HepG2 (cell line): Measurements from ENCODE around the gene WDR18. TPM values are rescaled to one million over a fixed set of nuclear protein-coding genes. Genes with fewer than 3 reads are reported as not detected.

ENCODE experiments used
- CHD4 ChIP-seq: fragments of 200-600 bp; sonication (generic); IDR thresholded peaks from 2 replicates; pipeline ENCODE4 v1.7.0; 2017; ENCODE audit warnings: mild to moderate bottlenecking, low read length, borderline replicate concordance
- EHMT2 ChIP-seq: fragments of 200-600 bp; sonication (generic); IDR thresholded peaks from 2 replicates; pipeline ENCODE4 v1.7.0; 2017; ENCODE audit warnings: antibody characterized with exemption, low read depth, low read length, borderline replicate concordance
- FOXP1 ChIP-seq, 2 experiments: fragments of 450-650 bp in 1 of 2; IDR thresholded peaks; 2 replicates each; pipeline ENCODE4 v1.6.1; 2017 to 2018; ENCODE audit warnings: antibody characterized with exemption in 1 of 2
- HOXA9 ChIP-seq: sonication (generic); formaldehyde crosslinking; IDR thresholded peaks from 2 replicates; pipeline ENCODE4 v1.8.1; 2022; ENCODE audit warnings: missing genetic modification reagents, mild to moderate bottlenecking, moderate library complexity, borderline replicate concordance
- KLF15 ChIP-seq: sonication (generic); formaldehyde crosslinking; IDR thresholded peaks from 2 replicates; pipeline ENCODE4 v1.8.1; 2023; ENCODE audit warnings: borderline replicate concordance, mild to moderate bottlenecking, inconsistent platforms, missing genetic modification reagents, mixed read lengths
- MTF1 ChIP-seq: sonication (generic); formaldehyde crosslinking; IDR thresholded peaks from 2 replicates; pipeline ENCODE4 v1.5.0; 2020; ENCODE audit warnings: missing genetic modification reagents
- NCOA5 ChIP-seq: sonication (generic); formaldehyde crosslinking; IDR thresholded peaks from 2 replicates; pipeline ENCODE4 v1.4.0; 2020; ENCODE audit warnings: missing genetic modification reagents
- NFE2L1 ChIP-seq: sonication (generic); formaldehyde crosslinking; IDR thresholded peaks from 2 replicates; pipeline ENCODE4 v1.4.0; 2020; ENCODE audit warnings: missing genetic modification reagents, mild to moderate bottlenecking, borderline replicate concordance
- PHF8 ChIP-seq: sonication (generic); formaldehyde crosslinking; IDR thresholded peaks from 2 replicates; pipeline ENCODE4 v1.5.0; 2020; ENCODE audit warnings: missing genetic modification reagents
- TAF1 ChIP-seq: sonication (generic); formaldehyde crosslinking; IDR thresholded peaks from 2 replicates; pipeline ENCODE4 v1.4.0; 2020; ENCODE audit warnings: missing genetic modification reagents
- TBL1XR1 ChIP-seq: fragments of 150-350 bp; IDR thresholded peaks from 2 replicates; pipeline ENCODE4 v1.6.1; 2014; ENCODE audit warnings: borderline replicate concordance, low read length; ENCODE audit not compliant: partially characterized antibody
- ZNF24 ChIP-seq: fragments of 450-650 bp; IDR thresholded peaks from 2 replicates; pipeline ENCODE4 v1.6.1; 2017; ENCODE audit warnings: antibody characterized with exemption, mild to moderate bottlenecking
- ZNF274 ChIP-seq: sonication (generic); formaldehyde crosslinking; IDR thresholded peaks from 2 replicates; pipeline ENCODE4 v1.5.1; 2020; ENCODE audit warnings: mild to moderate bottlenecking, missing genetic modification reagents
- ZNF484 ChIP-seq: sonication (generic); formaldehyde crosslinking; IDR thresholded peaks from 2 replicates; pipeline ENCODE4 v1.5.1; 2020; ENCODE audit warnings: mild to moderate bottlenecking, low read depth, missing genetic modification reagents, borderline replicate concordance
- ZNF496 ChIP-seq: sonication (generic); formaldehyde crosslinking; IDR thresholded peaks from 2 replicates; pipeline ENCODE4 v1.8.1; 2023; ENCODE audit warnings: mild to moderate bottlenecking, moderate library complexity, missing genetic modification reagents; ENCODE audit not compliant: insufficient replicate concordance
- ZNF567 ChIP-seq: sonication (generic); formaldehyde crosslinking; IDR thresholded peaks from 2 replicates; pipeline ENCODE4 v1.8.1; 2023; ENCODE audit warnings: mild to moderate bottlenecking, missing genetic modification reagents, borderline replicate concordance
- polyA plus RNA-seq, 8 experiments: library from polyadenylated mRNA; depleted of rRNA in 3 of 8; stranded (reverse) in 7 of 8; unstranded in 1 of 8; fragments of >200 nt; fragmentation: Illumina TruSeq in 4 of 8; extraction: Trizol in 4 of 8; gene quantifications; 2 replicates each; pipeline versions ENCODE4 v1.2.1 to v1.2.3, GENCODE V29; 2011 to 2016; ENCODE audit warnings: low read depth in 4 of 8, missing spikeins in 1 of 8, mixed read lengths in 1 of 8; ENCODE audit not compliant: insufficient read depth in 1 of 8
- total RNA-seq, 5 experiments: library from RNA; depleted of rRNA; stranded (reverse); fragments of >200 nt; fragmentation: Illumina TruSeq; extraction: Trizol; gene quantifications; 2 replicates each; pipeline ENCODE4 v1.2.3, GENCODE V29; 2016; ENCODE audit warnings: low read depth in 1 of 5
- TF ChIP-seq, protein P1 (sequence below): sonication (generic); formaldehyde crosslinking; IDR thresholded peaks from 2 replicates; pipeline ENCODE4 v1.8.0; 2023; ENCODE audit warnings: mild to moderate bottlenecking, missing genetic modification reagents
- TF ChIP-seq, protein P2 (sequence below): sonication (generic); formaldehyde crosslinking; IDR thresholded peaks from 2 replicates; pipeline ENCODE4 v1.4.0; 2020; ENCODE audit warnings: missing genetic modification reagents, borderline replicate concordance
- TF ChIP-seq, protein P3 (sequence below): sonication (generic); formaldehyde crosslinking; IDR thresholded peaks from 2 replicates; pipeline ENCODE4 v1.4.0; 2020; ENCODE audit warnings: missing genetic modification reagents
- TF ChIP-seq, protein P4 (sequence below): sonication (generic); formaldehyde crosslinking; IDR thresholded peaks from 2 replicates; pipeline ENCODE4 v1.8.1; 2023; ENCODE audit warnings: mild to moderate bottlenecking, moderate library complexity, missing genetic modification reagents

WDR18 gene
- total and polyA plus RNA-seq, 2 of the 13 experiments (the other 11 are each of a cell fraction or from before 2014, with no cell fraction given) = 36.4 to 47.6 TPM

DNA sequence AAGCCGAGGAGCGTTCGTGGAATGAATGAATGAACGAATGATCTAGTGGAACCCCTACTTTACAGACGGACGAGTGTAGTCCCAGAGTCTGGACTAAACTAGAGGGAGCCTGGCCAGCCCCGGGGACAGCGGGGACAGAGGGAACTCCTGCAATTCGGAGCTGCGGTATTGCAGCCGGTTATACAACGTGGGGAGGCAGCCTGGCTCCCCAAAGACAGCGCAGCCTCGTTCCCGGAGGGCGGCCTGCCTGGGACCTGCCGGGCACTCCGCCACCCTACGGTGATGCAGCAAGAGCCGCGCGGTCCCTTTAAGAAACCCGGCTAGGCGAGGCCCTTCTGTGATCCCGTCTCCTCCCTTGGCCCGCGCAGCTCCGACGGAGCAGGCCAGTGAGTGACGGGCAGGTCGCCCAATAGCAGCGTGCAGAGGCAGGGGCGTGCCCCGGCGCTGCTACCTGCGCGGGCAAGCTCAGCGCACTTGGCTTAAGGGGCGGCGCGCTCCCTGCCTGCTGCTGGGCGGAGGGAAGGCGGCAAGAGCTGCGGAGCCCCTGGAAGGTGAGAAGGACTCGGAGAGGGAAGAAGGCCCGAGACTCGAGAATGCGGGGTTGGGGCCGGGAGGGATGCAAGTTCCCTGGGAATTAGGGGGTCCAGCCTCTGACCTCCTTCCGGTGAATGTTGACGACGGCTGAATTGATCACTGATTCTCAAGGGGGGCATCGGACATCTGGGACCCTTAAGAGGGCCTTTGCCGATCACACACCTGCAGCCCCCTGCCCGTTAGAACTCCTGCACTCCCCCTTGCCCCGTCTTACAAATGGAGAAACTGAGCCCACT lies 55.7 kb downstream of the WDR18 start, which contains the start of gene ABCA7 (continued):
- no peak for TF ChIP-seq ZNF484 (CRISPR knock-in tag)
- no peak for TF ChIP-seq NFE2L1 (CRISPR knock-in tag)
- no peak for TF ChIP-seq MTF1 (CRISPR knock-in tag)
- TF ChIP-seq ZNF567 = peak; percentile 66; the same call in 1 of the 2 replicates
- no peak for TF ChIP-seq TBL1XR1
- TF ChIP-seq, protein P1, sequence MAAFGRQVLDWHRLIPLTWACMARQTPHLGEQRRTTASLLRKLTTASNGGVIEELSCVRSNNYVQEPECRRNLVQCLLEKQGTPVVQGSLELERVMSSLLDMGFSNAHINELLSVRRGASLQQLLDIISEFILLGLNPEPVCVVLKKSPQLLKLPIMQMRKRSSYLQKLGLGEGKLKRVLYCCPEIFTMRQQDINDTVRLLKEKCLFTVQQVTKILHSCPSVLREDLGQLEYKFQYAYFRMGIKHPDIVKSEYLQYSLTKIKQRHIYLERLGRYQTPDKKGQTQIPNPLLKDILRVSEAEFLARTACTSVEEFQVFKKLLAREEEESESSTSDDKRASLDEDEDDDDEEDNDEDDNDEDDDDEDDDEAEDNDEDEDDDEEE (CRISPR knock-in tag) = 0 out of 2 replicates have a peak, but pooled peaks have one; percentile 25
- no peak for TF ChIP-seq EHMT2
- TF ChIP-seq PHF8 (CRISPR knock-in tag) = peak; percentile 43
- TF ChIP-seq, protein P2, sequence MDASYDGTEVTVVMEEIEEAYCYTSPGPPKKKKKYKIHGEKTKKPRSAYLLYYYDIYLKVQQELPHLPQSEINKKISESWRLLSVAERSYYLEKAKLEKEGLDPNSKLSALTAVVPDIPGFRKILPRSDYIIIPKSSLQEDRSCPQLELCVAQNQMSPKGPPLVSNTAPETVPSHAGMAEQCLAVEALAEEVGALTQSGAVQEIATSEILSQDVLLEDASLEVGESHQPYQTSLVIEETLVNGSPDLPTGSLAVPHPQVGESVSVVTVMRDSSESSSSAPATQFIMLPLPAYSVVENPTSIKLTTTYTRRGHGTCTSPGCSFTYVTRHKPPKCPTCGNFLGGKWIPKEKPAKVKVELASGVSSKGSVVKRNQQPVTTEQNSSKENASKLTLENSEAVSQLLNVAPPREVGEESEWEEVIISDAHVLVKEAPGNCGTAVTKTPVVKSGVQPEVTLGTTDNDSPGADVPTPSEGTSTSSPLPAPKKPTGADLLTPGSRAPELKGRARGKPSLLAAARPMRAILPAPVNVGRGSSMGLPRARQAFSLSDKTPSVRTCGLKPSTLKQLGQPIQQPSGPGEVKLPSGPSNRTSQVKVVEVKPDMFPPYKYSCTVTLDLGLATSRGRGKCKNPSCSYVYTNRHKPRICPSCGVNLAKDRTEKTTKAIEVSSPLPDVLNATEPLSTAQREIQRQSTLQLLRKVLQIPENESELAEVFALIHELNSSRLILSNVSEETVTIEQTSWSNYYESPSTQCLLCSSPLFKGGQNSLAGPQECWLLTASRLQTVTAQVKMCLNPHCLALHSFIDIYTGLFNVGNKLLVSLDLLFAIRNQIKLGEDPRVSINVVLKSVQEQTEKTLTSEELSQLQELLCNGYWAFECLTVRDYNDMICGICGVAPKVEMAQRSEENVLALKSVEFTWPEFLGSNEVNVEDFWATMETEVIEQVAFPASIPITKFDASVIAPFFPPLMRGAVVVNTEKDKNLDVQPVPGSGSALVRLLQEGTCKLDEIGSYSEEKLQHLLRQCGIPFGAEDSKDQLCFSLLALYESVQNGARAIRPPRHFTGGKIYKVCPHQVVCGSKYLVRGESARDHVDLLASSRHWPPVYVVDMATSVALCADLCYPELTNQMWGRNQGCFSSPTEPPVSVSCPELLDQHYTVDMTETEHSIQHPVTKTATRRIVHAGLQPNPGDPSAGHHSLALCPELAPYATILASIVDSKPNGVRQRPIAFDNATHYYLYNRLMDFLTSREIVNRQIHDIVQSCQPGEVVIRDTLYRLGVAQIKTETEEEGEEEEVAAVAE (CRISPR knock-in tag) = peak; percentile 68; the same call in 1 of the 2 replicates
- TF ChIP-seq KLF15 (CRISPR knock-in tag) = no peak
- TF ChIP-seq CHD4 = no peak; the same call in 1 of the 2 replicates
- TF ChIP-seq, protein P3, sequence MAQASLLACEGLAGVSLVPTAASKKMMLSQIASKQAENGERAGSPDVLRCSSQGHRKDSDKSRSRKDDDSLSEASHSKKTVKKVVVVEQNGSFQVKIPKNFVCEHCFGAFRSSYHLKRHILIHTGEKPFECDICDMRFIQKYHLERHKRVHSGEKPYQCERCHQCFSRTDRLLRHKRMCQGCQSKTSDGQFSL (CRISPR knock-in tag) = no peak
- TF ChIP-seq ZNF24 = peak; percentile 78
- no peak for TF ChIP-seq HOXA9 (CRISPR knock-in tag)
- TF ChIP-seq ZNF496 (CRISPR knock-in tag) = no peak
- peak; percentile 80 for TF ChIP-seq ZNF274 (CRISPR knock-in tag)
- no peak for TF ChIP-seq NCOA5
- TF ChIP-seq FOXP1 (IDR thresholded peaks at IDR 0.05) = no peak
- no peak for TF ChIP-seq FOXP1 (CRISPR knock-in tag; IDR thresholded peaks at IDR 0.05)
- TF ChIP-seq, protein P4, sequence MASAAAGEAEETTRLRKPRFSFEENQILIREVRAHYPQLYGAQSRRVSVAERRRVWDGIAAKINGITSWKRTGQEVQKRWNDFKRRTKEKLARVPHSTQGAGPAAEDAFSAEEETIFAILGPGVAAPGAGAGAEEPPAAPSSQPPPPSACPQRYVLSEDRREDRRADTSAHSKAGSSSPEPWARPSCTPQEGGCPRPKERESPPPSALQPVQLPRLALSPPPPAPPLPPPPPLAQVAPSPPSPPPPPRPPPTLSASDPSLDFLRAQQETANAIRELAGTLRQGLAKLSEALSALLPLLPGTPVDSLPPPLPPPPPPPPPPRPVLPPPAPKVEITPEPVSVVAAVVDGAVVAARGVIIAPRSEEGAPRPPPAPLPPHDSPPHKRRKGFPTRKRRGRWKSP (CRISPR knock-in tag) = peak; percentile 71; the same call in 1 of the 2 replicates
- TF ChIP-seq TAF1 (CRISPR knock-in tag) = peak; percentile 65; the same call in 1 of the 2 replicates
